HG02885 (cell line): ENCODE results near the gene POTEB3.
"Not testable (repeated sequence)": the region's sequence is repeated elsewhere in the genome, so short reads cannot be mapped to it uniquely, and the experiment has no call there.

Source experiments
- ATAC-seq: cut with Tn5 transposase; IDR thresholded peaks from one replicate; pipeline ENCODE4 v1.9.1; 2021; ENCODE audit warnings: mild to moderate bottlenecking; ENCODE audit not compliant: unreplicated experiment, poor library complexity

POTEB3 gene

GRCh38 chr15:21440399-21440798 is at the start of gene POTEB3:
Gene POTEB3 (minus strand): TSS chr15:21440499. CDS start chr15:21440011, 488 bp downstream.
- ATAC-seq, result not testable (repeated sequence)

DNA sequence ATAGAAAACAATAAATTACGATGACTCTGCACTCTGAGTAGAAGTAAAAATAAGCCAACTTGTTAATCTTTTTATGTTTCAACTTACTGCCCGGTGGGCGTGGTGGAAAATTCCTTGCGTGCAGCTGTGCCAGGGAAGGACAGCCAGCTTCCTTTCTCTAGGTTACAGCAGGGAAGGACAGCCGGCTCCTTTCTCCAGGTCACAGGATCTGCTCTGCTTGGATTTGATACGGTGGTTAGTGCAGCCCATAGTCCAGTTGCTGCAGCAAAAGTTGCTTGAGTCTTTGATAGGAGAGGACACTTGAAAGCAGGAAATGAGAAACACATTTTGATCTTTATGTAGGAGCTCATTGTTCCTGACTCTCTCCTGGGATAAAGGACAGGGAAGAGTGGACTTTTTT is 13.4 kb upstream of the POTEB3 start:
- ATAC-seq, result not testable (repeated sequence)

- not testable (repeated sequence) for ATAC-seq
These were observed 11.7 kb upstream of the POTEB3 start for GRCh38 chr15:21451920-21452563.

- not testable (repeated sequence) for ATAC-seq
These were observed 11.2 kb upstream of the POTEB3 start for GRCh38 chr15:21451487-21451886.

DNA sequence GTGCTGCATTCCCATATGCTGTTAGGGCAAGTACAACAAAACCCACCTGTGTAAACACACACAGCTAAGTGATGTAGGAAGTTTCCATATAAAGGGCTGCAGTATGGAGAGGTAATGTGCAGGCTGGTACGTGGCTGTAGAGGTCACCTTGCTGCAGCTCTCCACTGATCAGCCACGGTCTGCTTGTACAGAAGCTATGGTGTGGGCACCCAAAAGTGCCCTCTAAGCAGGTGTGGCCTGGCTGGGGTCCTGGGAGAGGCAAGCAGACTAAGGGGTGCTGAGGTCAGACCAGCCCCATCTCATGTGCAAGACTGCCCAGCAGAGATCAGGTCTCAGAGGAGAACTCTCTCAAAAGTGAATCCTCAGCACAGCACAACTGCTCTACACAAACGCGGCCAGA is 32.9 kb downstream of the POTEB3 start:
- not testable (repeated sequence) for ATAC-seq

DNA sequence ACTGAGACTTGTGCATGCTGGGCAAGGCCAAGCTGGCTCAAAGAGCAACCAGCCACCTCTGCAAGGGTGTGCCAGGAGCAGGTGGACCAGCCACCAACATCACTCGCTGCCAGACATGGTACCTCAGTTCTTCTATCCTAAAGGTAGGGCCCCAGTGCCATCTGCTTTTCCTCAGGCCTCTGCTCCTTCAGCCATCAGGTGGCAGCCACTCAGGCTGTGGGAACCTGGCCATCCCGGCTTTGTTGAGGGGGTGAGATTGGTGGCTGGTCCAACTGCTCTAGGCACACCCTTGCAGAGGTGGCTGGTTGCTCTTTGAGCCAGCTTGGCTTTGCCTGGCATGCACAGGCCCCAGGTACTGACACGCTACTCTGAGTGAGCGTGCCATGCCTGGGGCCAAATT is 38.8 kb downstream of the POTEB3 start:
- ATAC-seq, result not testable (repeated sequence)

- ATAC-seq, result not testable (repeated sequence)
These were observed 41.2 kb downstream of the POTEB3 start for GRCh38 chr15:21399111-21399510.

DNA sequence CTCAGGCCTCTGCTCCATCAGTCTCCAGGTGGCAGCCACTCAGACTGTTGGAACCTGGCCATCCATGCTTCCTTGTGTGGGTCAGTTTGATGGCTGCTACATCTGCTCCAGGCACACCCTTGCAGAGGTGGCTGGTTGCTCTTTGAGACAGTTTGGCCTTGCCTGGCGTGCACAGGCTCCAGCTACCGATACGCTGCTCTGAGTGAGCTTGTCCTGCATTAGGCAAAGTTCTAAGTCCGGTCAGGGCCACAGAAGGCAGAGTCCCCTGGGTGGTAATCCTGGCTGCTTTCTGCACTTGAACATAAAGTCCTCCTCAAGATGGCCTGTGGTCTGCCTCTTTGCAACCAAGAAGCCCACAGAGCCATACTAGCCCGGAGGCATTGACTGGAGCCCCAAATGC is 41.8 kb downstream of the POTEB3 start:
- ATAC-seq, result not testable (repeated sequence)

GRCh38 chr15:21397656-21398055 is 42.6 kb downstream of the POTEB3 start:
- not testable (repeated sequence) for ATAC-seq

- not testable (repeated sequence) for ATAC-seq
These were observed 43.1 kb downstream of the POTEB3 start for GRCh38 chr15:21397186-21397585.

GRCh38 chr15:21385961-21386360 is 54.3 kb downstream of the POTEB3 start:
- not testable (repeated sequence) for ATAC-seq

GRCh38 chr15:21383866-21384485 is 56.3 kb downstream of the POTEB3 start:
- not testable (repeated sequence) for ATAC-seq

DNA sequence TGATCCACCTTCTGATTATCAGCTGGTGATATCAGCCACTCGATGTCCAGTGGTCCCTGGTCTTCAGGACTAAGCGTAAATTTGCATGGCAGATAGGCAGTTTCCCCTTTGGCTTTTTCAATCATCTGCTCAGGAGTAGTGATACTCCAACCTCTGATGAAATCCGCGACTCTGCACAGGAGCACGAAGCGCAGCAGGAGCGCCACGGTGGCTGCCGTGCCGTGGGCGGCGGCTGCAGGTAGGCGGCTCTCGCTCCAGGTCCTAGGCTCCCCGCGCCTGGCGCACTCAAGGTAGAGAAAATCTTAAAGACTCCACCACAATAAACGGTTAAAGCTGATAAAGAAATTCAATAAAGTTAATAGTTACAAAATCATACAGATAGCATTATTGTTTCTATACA is 66.6 kb downstream of the POTEB3 start:
- not testable (repeated sequence) for ATAC-seq

DNA sequence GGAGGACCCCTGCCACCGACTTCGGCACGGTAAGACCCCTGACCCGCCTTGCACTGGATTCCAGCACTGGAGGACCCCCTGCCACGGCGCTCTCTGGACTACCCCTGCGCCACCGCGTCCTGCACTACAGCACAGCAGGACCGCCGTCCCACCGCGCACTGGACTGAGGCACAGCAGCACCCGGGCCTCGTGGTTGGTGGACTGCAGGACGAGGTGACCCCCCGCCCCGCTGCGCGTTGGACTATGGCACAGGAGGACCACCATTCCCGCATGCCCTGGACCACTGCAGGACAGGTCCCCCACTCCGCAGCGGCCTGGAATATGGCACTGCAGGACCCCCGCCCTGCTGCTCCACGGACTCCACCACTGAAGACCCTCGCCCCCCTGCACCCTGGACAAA is 71.1 kb downstream of the POTEB3 start:
- ATAC-seq, result not testable (repeated sequence)

DNA sequence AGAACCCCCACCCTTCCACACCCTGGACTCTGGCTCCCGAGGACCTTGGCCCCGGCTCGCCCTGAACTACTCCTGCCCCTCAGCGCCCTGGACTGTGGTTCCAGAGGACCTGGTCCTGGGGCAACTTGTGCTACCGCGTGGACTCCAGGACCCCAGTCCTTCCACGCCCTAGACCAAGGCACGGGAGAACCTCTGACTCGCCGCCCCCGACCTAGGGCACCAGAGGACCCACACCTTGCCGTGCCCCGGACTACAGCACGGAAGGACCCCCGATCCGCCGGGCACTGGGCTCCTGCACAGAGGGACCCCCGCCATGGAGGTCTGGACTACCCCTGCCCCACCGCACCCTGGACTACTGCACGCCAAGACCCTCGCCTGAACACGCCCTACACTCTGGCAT is 71.7 kb downstream of the POTEB3 start:
- not testable (repeated sequence) for ATAC-seq
